COR-L47 (cell line): Measurements from ENCODE around the gene PCSK5.
"Not testable (repeated sequence)": the region's sequence is repeated elsewhere in the genome, so short reads cannot be mapped to it uniquely, and the experiment has no call there.

Experiments used
- DNase-seq: peaks from one replicate; lab custom pipeline; 2025; lab: John Stamatoyannopoulos, UW

PCSK5 gene

DNA sequence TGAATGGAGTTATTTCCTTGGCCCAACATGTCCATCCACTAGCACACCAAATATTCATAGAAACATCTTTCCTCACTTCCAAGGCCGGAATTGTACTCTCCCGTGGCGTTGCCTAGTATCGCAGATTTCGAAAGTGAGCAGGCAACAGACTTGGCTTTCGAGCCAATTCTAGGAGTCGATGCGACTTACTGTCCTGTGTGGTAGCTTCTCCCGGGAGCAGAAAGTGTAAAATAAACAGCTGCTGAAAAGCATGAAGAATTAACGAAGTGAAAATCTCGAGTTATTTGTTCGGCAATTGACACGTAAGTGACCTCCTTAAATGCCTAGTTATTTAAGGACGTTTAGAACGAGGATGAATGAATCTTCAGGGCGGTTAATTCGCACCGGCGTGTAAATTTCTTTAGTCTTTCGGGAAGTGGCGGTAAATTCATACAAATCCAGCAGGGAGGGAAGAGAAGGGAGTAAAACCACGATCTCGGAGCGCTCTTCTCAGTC, 449 bp upstream of the PCSK5 start:
- DNase-seq = no peak

DNA sequence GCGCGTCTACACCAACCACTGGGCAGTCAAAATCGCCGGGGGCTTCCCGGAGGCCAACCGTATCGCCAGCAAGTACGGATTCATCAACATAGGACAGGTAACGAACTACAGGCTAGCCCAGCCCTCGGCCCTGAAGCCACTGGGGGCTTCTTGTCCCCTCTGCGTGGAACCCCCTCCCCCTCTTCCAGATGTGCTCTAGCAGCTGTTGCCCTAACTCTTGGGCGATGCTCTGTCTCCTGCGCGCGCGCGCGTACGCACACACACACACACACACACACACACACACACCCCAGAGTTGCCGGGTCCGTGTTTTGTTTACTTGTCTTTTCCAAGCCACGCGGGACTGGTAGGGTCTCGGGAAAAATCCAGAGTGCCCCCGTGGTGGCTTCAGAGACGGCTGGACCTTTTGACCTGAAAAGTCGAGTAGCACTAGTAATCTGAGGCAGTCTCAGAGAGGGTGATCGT, 836 bp downstream of the PCSK5 start:
- no peak for DNase-seq

GRCh38 chr9:75891771-75892215, 1.3 kb downstream of the PCSK5 start:
- no peak for DNase-seq

DNA sequence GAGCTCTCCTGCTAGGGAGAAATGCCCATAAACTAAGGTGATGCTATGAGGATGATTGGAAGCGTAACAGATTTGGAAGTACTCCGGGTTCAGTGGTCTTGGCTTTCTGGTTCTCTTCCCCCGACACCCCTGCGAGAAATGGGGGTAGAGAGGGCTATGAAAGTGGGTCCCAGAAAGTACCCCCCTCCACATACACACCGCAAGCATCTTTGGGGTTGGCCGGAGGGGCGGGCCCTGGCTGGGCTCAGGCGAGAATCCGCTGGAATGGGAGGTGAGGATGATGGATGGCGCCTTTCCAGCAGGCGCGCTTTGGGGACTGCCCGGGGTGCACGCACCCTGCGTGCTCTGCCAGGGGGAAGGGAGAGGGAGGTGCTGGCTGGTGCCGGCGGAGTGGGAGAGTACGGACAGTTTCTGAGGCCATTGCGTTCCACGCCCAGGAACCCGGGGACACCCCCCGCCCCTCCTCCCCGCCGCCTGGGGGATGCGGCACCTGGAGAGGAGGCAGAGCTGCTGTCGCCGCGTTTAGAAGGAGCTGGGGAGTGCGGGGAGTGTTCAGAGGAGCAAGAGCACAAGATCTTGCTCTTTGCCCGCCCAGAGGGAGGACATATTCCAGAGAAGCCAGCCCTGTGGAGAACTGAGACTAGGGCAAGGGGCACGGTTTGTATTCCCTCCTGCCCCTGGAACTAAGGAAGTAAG, 1.9 kb downstream of the PCSK5 start:
- DNase-seq = peak; percentile 22

DNA sequence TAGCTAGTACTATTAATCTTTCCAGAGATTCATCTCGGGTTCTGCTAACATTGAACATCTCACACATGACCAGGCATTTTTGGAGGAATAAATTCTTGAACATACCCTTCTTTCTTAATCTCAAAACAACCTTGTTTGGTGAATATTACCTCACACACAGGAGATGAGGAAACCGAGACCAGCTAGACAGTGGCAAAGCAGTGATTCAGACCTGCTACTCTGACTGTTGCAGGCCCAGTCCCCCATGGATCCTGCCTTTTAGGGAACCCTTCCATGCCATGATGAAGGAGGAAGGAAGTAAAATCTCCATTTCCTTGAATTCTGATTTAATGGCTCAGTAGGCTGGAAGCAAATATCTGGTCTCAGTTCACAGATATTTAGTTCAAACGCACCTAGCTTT, 2.6 kb downstream of the PCSK5 start:
- no peak for DNase-seq

DNA sequence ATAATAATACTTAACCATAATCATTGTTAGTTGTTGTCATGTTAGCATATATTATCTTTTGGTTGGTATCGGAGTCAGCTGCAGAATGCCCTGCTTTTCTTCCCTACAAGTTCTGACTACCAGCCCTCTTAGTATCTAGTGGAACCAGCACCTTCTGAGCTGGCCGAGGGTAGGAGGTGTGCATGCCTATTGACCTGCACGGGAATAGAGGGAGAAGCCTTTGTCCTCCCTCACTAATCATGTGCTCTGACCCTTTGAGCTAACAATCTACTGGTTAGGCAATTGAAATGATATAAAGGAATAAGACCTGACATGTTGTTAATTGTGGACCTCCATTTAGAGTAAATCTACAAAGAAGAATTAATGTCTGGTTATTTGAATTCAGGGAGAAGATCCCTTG, 4.1 kb downstream of the PCSK5 start:
- no peak for DNase-seq

DNA sequence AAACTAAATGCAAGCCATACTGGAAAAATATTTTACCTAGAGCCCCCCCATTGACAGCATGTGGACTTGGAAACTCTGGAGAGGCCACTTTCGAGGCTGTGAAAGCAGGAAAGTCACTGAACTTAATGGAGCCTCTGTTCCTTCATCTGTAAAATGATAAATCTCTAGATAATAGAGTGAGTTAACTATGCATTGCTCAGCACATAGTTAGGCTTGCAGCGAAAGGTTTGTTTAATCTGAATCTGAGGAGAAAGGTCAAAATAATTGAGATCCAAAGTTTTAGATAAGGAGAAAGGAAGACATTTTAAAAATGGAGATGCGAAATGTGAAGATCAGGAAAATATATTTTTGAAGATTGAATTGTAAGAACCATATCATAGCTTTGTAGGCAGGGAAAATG, 4.6 kb downstream of the PCSK5 start:
- no peak for DNase-seq

DNA sequence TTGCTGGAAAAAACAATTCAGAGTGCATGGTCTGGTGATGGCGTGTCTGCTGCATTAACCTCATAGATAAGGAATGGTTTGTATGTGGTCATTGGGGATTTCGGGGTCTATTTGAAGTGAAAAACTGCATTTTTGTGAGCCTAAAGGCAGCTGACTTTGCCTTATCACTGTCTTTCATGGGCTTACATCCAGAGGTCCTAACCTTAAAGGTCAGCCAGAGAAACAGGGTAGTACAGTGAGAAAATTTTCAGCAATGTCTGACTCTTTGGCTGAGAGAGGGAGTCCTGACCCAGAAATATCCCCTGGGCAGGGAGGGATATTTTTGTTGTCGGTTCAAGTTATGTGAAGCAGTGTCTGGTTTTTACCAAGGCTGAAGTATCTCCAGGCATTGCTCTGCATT, 5.7 kb downstream of the PCSK5 start:
- no peak for DNase-seq

- not testable (repeated sequence) for DNase-seq
Observed at GRCh38 chr9:75900893-75901524, 10.5 kb downstream of the PCSK5 start.

GRCh38 chr9:75903785-75904360, 13.4 kb downstream of the PCSK5 start:
- DNase-seq = no peak

- no peak for DNase-seq
Observed at GRCh38 chr9:75904364-75904763, 13.9 kb downstream of the PCSK5 start.

DNA sequence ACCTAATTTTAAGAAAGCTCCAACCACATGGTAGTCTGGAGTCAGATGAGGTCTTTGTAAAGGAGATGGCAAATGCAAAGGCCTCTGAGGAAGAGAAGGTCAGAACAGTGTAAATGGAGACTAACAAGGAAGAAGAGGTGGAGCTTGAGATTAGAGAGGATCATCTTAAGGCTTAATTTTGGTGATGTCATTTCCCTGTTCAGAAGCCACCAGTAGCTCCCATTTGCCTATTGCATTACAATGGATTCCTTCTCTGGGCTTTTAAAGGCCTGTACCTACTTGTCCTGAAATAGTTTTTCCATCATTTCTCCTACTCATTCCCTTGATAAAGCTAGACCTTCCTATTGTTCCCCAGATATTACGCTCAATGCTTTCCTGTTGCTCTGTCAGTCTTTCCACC, 16.1 kb downstream of the PCSK5 start:
- no peak for DNase-seq

GRCh38 chr9:75907329-75907728, 16.9 kb downstream of the PCSK5 start:
- DNase-seq = no peak

GRCh38 chr9:75907923-75908322, 17.4 kb downstream of the PCSK5 start:
- no peak for DNase-seq

DNA sequence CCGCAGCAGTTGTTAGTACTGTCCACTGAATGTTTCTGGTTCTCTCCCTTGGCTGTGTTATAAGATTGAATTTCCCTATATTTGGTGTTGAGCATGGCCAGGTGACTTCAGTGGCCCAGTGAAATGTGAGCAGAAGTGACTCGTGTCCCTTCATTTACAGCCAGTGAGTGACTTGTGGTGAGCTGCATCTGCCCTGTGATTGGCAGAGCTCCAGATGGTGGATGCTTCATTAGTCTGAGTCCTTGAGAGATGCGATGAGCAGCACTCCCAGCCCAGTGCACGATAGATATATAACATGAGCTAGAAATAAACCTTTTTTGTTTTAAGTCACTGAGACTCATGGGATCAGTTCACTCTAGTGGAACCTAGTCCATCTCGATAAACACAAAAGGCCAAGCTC, 19.3 kb downstream of the PCSK5 start:
- no peak for DNase-seq

DNA sequence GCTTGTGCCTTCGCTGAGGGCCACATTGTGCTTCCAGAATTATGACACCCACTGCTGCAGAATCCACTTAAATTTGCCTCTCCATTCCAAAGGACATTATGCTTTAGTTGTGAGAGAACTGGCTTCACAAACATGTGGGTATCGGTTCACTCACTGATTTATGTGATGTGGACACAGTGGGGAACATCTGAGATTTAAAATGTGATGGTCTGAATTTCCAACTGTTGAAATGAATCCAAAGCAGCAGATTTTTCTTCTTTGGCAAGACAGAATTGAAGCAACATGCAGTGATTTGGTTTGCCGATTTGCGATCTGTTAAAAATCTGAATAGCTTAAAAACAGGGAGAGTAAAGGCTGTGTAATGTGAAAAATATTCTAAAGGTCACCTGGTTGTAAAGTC, 20.3 kb downstream of the PCSK5 start:
- DNase-seq = no peak

GRCh38 chr9:75911390-75911789, 20.9 kb downstream of the PCSK5 start:
- no peak for DNase-seq

DNA sequence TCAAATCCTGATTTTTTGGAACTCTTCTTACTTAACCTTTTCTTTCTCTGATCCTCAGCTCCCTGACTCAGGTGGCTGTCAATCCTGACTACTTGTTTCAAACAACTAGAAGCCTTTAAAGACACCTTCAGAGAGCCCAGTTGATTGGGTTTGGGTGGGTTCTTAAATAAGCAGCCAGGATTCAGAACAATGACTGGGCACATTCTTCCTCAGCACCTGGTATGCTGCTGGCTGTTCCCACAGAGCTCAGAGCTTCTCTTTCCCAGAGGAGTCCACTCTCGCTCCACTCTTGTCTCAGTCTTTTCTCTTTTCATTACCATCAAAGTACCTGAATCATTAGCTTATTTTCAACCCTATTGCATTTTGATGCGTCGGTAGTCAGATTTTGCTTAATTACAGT, 22.5 kb downstream of the PCSK5 start:
- DNase-seq = no peak

DNA sequence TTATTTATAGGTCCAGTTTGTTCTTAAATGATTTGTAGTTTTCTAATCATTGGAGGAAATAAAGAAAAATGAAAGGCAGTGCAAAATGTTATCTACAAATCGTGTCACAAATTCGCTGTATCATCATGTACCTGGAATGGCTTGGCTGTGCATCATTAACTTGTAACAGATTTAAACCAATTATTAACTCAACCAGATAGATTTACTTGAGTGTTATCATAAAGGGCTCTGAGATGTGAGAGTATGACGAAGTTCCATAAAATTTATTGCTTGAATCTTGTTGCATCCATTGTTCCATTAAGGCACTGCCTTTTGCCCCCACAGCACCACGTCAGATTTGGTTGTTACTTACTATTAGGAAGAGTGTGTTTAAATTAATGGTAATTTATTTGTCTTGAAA, 23.5 kb downstream of the PCSK5 start:
- no peak for DNase-seq

GRCh38 chr9:75914883-75915452, 24.5 kb downstream of the PCSK5 start:
- no peak for DNase-seq

DNA sequence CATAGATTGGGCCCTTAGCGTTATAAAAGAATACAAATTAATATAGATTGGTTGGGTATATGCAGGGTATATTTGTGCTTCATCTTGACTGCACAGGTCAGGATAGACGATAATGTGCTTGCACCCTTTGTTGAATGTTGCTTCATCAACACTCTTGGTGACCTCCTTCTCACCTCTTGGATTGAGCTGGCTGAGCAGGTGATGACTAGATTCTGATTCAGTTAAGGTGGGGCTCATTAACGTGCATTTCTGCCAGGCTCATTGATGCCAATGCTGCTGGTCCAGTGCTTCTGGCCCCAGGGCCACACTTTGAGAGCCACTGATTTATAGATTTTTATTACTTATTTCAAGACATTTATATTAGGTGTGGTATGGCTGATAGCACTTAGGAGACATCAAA, 27.7 kb downstream of the PCSK5 start:
- no peak for DNase-seq

DNA sequence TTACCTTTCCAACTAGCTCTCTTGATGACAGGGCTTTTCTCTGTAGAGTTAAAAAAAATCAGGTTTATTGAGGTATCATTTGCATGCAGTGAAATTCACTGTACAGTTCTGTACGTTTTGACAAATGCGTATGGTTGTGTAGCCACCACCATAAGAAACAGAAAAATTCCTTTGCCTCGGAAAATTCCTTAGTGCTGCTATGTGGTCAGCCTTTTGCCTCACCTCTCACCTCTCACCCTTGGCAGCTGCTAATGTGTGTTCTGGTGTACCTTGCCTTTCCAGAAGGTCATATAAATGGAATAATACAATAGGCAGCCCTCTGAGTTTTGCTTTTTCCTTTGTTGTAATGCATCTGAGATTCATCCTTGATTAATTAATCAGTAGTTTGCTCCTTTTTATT, 28.4 kb downstream of the PCSK5 start:
- DNase-seq = no peak
